PC-3 (cell line): ENCODE measurements around the gene SLC17A7. TPM values are rescaled to one million over a fixed set of nuclear protein-coding genes. Genes with fewer than 3 reads are reported as not detected.

Experiments
- ATAC-seq: fragments of 200-7000 bp; cut with Tn5 transposase; 2 replicates; pipeline ENCODE4 v1.9.1; 2020; ENCODE audit warnings: mild to moderate bottlenecking, moderate library complexity
- BruUV-seq: library from RNA; stranded (reverse); fragments of 400-500 nt; replicated peaks from 2 replicates; lab custom pipeline; 2021; lab: Mats Ljungman, UMichigan
- CTCF ChIA-PET: fragments of 300-600 bp; sonication (Branson Sonifier 250); formaldehyde crosslinking; loops from one replicate; lab custom pipeline; 2022; ENCODE audit warnings: antibody characterized with exemption; lab: Charles Lee
- POLR2A ChIA-PET: fragments of 300-600 bp; sonication (Branson Sonifier 250); formaldehyde crosslinking; loops from one replicate; lab custom pipeline; 2022; ENCODE audit warnings: antibody characterized with exemption; ENCODE audit not compliant: unreplicated experiment; lab: Charles Lee
- DNase-seq: peaks from one replicate; pipeline ENCODE4 v3.0.0-alpha.2; 2015
- H2AFZ ChIP-seq: fragments of 300-600 bp; sonication (generic); 2 replicates; pipeline ENCODE4 v1.6.0; 2016; ENCODE audit warnings: antibody characterized with exemption, low read length
- H3F3A ChIP-seq: fragments of 300-600 bp; sonication (generic); one replicate; pipeline ENCODE4 v1.6.0; 2017; ENCODE audit warnings: antibody characterized with exemption, low read length, control low read depth, mild to moderate bottlenecking; ENCODE audit not compliant: unreplicated experiment
- H3K27ac ChIP-seq: fragments of 300-600 bp; sonication (generic); 2 replicates; pipeline ENCODE4 v1.5.1; 2016; ENCODE audit warnings: mild to moderate bottlenecking, low read length
- H3K27me3 ChIP-seq: fragments of 300-600 bp; sonication (generic); 2 replicates; pipeline ENCODE4 v1.6.1; 2016; ENCODE audit warnings: low read length, mixed read lengths
- H3K36me3 ChIP-seq: fragments of 300-600 bp; sonication (generic); 2 replicates; pipeline ENCODE4 v1.6.1; 2016; ENCODE audit warnings: low read depth, mixed run types, low read length, mixed read lengths
- H3K4me1 ChIP-seq: fragments of 300-600 bp; sonication (generic); 2 replicates; pipeline ENCODE4 v1.5.1; 2016; ENCODE audit warnings: low read length; ENCODE audit not compliant: insufficient read depth
- H3K4me2 ChIP-seq: fragments of 300-600 bp; sonication (generic); 2 replicates; pipeline ENCODE4 v1.6.0; 2016; ENCODE audit warnings: low read length
- H3K4me3 ChIP-seq: fragments of 300-600 bp; sonication (generic); 2 replicates; pipeline ENCODE4 v1.5.1; 2016; ENCODE audit warnings: mild to moderate bottlenecking, low read length, mixed read lengths
- H3K79me2 ChIP-seq: fragments of 300-600 bp; sonication (generic); 2 replicates; pipeline ENCODE4 v1.6.1; 2017; ENCODE audit warnings: low read length, mixed read lengths
- H3K9ac ChIP-seq: fragments of 300-600 bp; sonication (generic); 2 replicates; pipeline ENCODE4 v1.6.0; 2016; ENCODE audit warnings: mild to moderate bottlenecking, low read length
- H3K9me2 ChIP-seq: fragments of 300-600 bp; sonication (generic); replicated peaks from 2 replicates; pipeline ENCODE4 v1.6.1; 2016; ENCODE audit warnings: mixed run types, low read length, mixed read lengths
- H3K9me3 ChIP-seq: fragments of 300-600 bp; sonication (generic); 2 replicates; pipeline ENCODE4 v1.6.1; 2016; ENCODE audit warnings: low read length, mixed read lengths
- H4K20me1 ChIP-seq: fragments of 300-600 bp; sonication (generic); 2 replicates; pipeline ENCODE4 v1.6.1; 2016; ENCODE audit warnings: low read length, mixed read lengths
- EZH2 ChIP-seq: fragments of 300-600 bp; sonication (generic); IDR thresholded peaks from one replicate; pipeline ENCODE4 v1.6.1; 2017; ENCODE audit warnings: antibody characterized with exemption, mild to moderate bottlenecking, low read length; ENCODE audit not compliant: unreplicated experiment
- EZH2phosphoT487 ChIP-seq: fragments of 300-600 bp; sonication (generic); IDR thresholded peaks from 2 replicates; pipeline ENCODE4 v1.6.1; 2018; ENCODE audit warnings: mild to moderate bottlenecking, antibody characterized with exemption, low read length, borderline replicate concordance
- intact Hi-C: fragments of 100-400 bp; cut with micrococcal nuclease; formaldehyde crosslinking; loops from 2 replicates; pipeline ENCODE4 v1.9.0; 2023
- total RNA-seq: library from RNA; depleted of rRNA; stranded (reverse); fragments of >200 nt; gene quantifications from 2 replicates; pipeline ENCODE4 v1.2.3, GENCODE V29; 2014
- TF ChIP-seq, protein P1 (sequence below): fragments of 300-600 bp; sonication (generic); conservative IDR thresholded peaks from 2 replicates; pipeline ENCODE4 v1.5.1; 2017; ENCODE audit warnings: antibody characterized with exemption, low read depth, mild to moderate bottlenecking, low read length

SLC17A7 gene
- total RNA-seq, 1 experiment from 2014 or later, result 0.11 TPM

- no peak overlapping the region for H3K4me2 ChIP-seq
- ATAC-seq, result no peak
- H3F3A ChIP-seq, result no peaks in the 10 kb centered on the region
- ChIA-PET CTCF (no interaction called here), POLR2A (no interaction called here)
- no peak for DNase-seq
- no peak overlapping the region for H3K9ac ChIP-seq
- no peaks in the 10 kb centered on the region for H3K36me3 ChIP-seq
- no peaks in the 10 kb centered on the region for H3K4me1 ChIP-seq
- TF ChIP-seq, protein P1, sequence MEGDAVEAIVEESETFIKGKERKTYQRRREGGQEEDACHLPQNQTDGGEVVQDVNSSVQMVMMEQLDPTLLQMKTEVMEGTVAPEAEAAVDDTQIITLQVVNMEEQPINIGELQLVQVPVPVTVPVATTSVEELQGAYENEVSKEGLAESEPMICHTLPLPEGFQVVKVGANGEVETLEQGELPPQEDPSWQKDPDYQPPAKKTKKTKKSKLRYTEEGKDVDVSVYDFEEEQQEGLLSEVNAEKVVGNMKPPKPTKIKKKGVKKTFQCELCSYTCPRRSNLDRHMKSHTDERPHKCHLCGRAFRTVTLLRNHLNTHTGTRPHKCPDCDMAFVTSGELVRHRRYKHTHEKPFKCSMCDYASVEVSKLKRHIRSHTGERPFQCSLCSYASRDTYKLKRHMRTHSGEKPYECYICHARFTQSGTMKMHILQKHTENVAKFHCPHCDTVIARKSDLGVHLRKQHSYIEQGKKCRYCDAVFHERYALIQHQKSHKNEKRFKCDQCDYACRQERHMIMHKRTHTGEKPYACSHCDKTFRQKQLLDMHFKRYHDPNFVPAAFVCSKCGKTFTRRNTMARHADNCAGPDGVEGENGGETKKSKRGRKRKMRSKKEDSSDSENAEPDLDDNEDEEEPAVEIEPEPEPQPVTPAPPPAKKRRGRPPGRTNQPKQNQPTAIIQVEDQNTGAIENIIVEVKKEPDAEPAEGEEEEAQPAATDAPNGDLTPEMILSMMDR, result no peak
- TF ChIP-seq EZH2 (no peak), EZH2phosphoT487 (no peak)
- no peaks in the 10 kb centered on the region for H3K79me2 ChIP-seq
- BruUV-seq, result no TSS peak
- no peaks in the 10 kb centered on the region for H3K9me3 ChIP-seq
- no peak overlapping the region for H3K4me3 ChIP-seq
- H3K27me3 ChIP-seq, result peaks cover 50% of the 10 kb centered on the region
- H2AFZ ChIP-seq, result no peak overlapping the region
- intact Hi-C loops, result no loop called here
- H3K9me2 ChIP-seq, result no peaks in the 10 kb centered on the region
- H3K27ac ChIP-seq, result no peak overlapping the region
- H4K20me1 ChIP-seq, result no peaks in the 10 kb centered on the region
These were observed 4.8 kb downstream of the SLC17A7 start for GRCh38 chr19:49436381-49437017.

DNA sequence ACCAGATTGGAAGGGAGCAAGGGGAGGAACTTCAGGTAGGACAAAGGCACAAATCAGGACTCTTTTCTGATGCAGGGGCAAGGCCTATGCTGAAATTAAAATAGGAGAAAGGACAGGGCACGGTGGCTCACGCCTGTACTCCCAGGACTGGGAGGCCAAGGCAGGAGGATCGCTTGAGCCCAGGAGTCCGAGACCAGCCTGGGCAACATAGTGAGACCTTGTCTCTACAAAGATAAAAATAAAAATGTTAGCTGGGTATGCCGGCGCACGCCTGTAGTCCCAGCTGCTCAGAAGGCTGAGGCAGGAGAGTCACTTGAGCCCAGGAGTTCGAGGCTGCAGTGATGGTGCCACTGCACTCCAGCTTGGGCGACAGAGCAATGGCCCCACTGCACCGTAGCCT is 5.7 kb downstream of the SLC17A7 start:
- no peak overlapping the region for H3K4me3 ChIP-seq
- ChIA-PET CTCF (no interaction called here), POLR2A (no interaction called here)
- no peaks in the 10 kb centered on the region for H3F3A ChIP-seq
- BruUV-seq, result no TSS peak
- H3K27ac ChIP-seq, result no peak overlapping the region
- no peaks in the 10 kb centered on the region for H3K4me1 ChIP-seq
- no peak overlapping the region for H3K9ac ChIP-seq
- no peak for ATAC-seq
- H3K36me3 ChIP-seq, result no peaks in the 10 kb centered on the region
- no peaks in the 10 kb centered on the region for H3K79me2 ChIP-seq
- H3K4me2 ChIP-seq, result no peak overlapping the region
- H3K27me3 ChIP-seq, result peaks cover 44% of the 10 kb centered on the region
- DNase-seq, result no peak
- intact Hi-C loops, result no loop called here
- H3K9me2 ChIP-seq, result no peaks in the 10 kb centered on the region
- H3K9me3 ChIP-seq, result no peaks in the 10 kb centered on the region
- H4K20me1 ChIP-seq, result no peaks in the 10 kb centered on the region
- TF ChIP-seq EZH2 (no peak), EZH2phosphoT487 (no peak)
- TF ChIP-seq, protein P1, result no peak
- no peak overlapping the region for H2AFZ ChIP-seq

- Histone ChIP-seq H3K27ac (no peak overlapping the region), H4K20me1 (no peaks in the 10 kb centered on the region), H3K4me2 (no peak overlapping the region), H3F3A (no peaks in the 10 kb centered on the region), H3K4me1 (no peaks in the 10 kb centered on the region), H3K4me3 (no peak overlapping the region), H3K79me2 (no peaks in the 10 kb centered on the region), H3K9ac (no peak overlapping the region), H3K9me2 (no peaks in the 10 kb centered on the region), H2AFZ (no peak overlapping the region), H3K36me3 (no peaks in the 10 kb centered on the region), H3K9me3 (no peaks in the 10 kb centered on the region), H3K27me3 (peaks cover 38% of the 10 kb centered on the region)
- DNase-seq (no peak), ATAC-seq (no peak)
- POLR2A ChIA-PET, result no interaction called here
- no TSS peak for BruUV-seq
- TF ChIP-seq, protein P1, result no peak
- no peak for TF ChIP-seq EZH2phosphoT487
- no peak for TF ChIP-seq EZH2
- CTCF ChIA-PET, result no interaction called here
- intact Hi-C loops, result no loop called here
These were observed 6.3 kb downstream of the SLC17A7 start for GRCh38 chr19:49434907-49435583.
